OCI-LY3 (cell line): ENCODE measurements around the gene KRTDAP.

Source experiments
- CTCF ChIP-seq: fragments of 200-600, 300-600 bp; sonication (generic); IDR thresholded peaks from 2 replicates; pipeline ENCODE4 v1.5.1; 2014; ENCODE audit warnings: antibody characterized with exemption, low read length, low read depth
- EZH2phosphoT487 ChIP-seq: fragments of 200-600 bp; shearing (Covaris generic); IDR thresholded peaks from 2 replicates; pipeline ENCODE4 v1.6.1; 2018; ENCODE audit warnings: antibody characterized with exemption, mixed run types, low read depth

DNA sequence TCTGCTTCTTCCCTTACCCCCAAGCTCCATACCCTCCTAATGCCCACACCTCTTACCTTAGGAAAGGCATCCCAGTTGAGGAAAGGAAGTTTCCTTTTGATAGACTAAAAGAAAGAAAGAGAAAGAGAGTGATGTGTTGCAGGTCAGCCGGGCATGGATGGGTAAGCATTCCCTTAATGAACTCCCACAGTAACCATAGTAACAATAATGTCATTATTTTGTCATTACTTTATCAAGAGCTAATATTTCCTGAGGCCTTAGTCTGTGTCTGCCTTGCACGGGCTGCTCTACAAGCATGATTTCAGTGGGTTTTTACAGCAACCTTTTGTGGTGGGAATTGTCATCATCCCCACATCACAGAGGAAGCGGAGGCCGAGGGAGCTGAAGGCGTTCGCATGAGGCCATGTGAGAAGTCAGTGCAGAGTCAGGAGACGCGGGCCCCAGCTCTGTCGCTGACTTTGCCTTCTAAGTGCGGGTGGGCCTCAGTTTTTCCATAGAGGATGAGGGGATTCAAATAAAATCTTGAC, 2.5 kb downstream of the KRTDAP start:
- TF ChIP-seq CTCF (no peak), EZH2phosphoT487 (no peak)
